HEK293 (cell line): ENCODE measurements around the gene DBNL.
"Not testable (repeated sequence)": the region's sequence is repeated elsewhere in the genome, so short reads cannot be mapped to it uniquely, and the experiment has no call there.

Source experiments
- ATF2 ChIP-seq: fragments of 450-650 bp; formaldehyde crosslinking; IDR thresholded peaks from 2 replicates; pipeline ENCODE4 v1.5.1; 2016; ENCODE audit warnings: missing biosample characterization, missing genetic modification characterization, low read depth
- CTCF ChIP-seq: fragments of 450-650 bp; formaldehyde crosslinking; IDR thresholded peaks from 2 replicates; pipeline ENCODE4 v1.5.1; 2016; ENCODE audit warnings: missing biosample characterization, missing genetic modification characterization
- ZBTB1 ChIP-seq: fragments of 450-650 bp; formaldehyde crosslinking; IDR thresholded peaks from 2 replicates; pipeline ENCODE4 v1.5.1; 2016; ENCODE audit warnings: missing biosample characterization, missing genetic modification characterization
- ZNF155 ChIP-seq: fragments of 450-650 bp; formaldehyde crosslinking; IDR thresholded peaks from 2 replicates; pipeline ENCODE4 v1.5.1; 2016; ENCODE audit warnings: missing biosample characterization, missing genetic modification characterization
- ZNF16 ChIP-seq: fragments of 450-650 bp; formaldehyde crosslinking; IDR thresholded peaks from 2 replicates; pipeline ENCODE4 v1.5.1; 2016; ENCODE audit warnings: low read depth, missing biosample characterization, missing genetic modification characterization
- ZNF184 ChIP-seq: fragments of 450-650 bp; IDR thresholded peaks from 2 replicates; pipeline ENCODE4 v1.5.1; 2018; ENCODE audit warnings: missing biosample characterization, mild to moderate bottlenecking, missing genetic modification characterization
- ZNF274 ChIP-seq, 2 experiments: fragments of 200-500 bp in 1 of 2; fragments of 450-650 bp in 1 of 2; sonication (Bioruptor generic) in 1 of 2; formaldehyde crosslinking in 1 of 2; IDR thresholded peaks; 2 replicates each; pipeline versions ENCODE4 v1.5.1 to v1.6.1; 2014 to 2016; ENCODE audit warnings: borderline replicate concordance in 1 of 2, inconsistent platforms in 1 of 2, low read length in 1 of 2, missing biosample characterization in 1 of 2, missing genetic modification characterization in 1 of 2
- ZNF335 ChIP-seq: fragments of 450-650 bp; formaldehyde crosslinking; conservative IDR thresholded peaks from 2 replicates; pipeline ENCODE4 v1.5.1; 2016; ENCODE audit warnings: missing biosample characterization, missing genetic modification characterization
- ZNF362 ChIP-seq: fragments of 450-650 bp; formaldehyde crosslinking; IDR thresholded peaks from 2 replicates; pipeline ENCODE4 v1.5.1; 2016; ENCODE audit warnings: missing biosample characterization, missing genetic modification characterization
- ZNF433 ChIP-seq: fragments of 450-650 bp; formaldehyde crosslinking; IDR thresholded peaks from 2 replicates; pipeline ENCODE4 v1.5.1; 2016; ENCODE audit warnings: missing biosample characterization, missing genetic modification characterization, low read depth
- ZNF624 ChIP-seq: fragments of 450-650 bp; formaldehyde crosslinking; IDR thresholded peaks from 2 replicates; pipeline ENCODE4 v1.5.1; 2017; ENCODE audit warnings: missing biosample characterization, missing genetic modification characterization
- ZNF670 ChIP-seq: fragments of 450-650 bp; formaldehyde crosslinking; IDR thresholded peaks from 2 replicates; pipeline ENCODE4 v1.5.1; 2016; ENCODE audit warnings: missing biosample characterization, missing genetic modification characterization, low read depth

GRCh38 chr7:44030029-44030428 is 14.5 kb upstream of the DBNL start:
- TF ChIP-seq ZNF362; ZNF155; CTCF (tag by site-specific recombination); ZNF624 (tag by site-specific recombination); ZNF184 (tag by site-specific recombination); ZNF670 (tag by site-specific recombination); ATF2; ZNF433 (tag by site-specific recombination); ZNF16 (tag by site-specific recombination); ZNF335 (tag by site-specific recombination); ZBTB1 (tag by site-specific recombination); ZNF274 (IDR thresholded peaks at IDR 0.05; ENCODE audit: low read length); ZNF274 (tag by site-specific recombination; IDR thresholded peaks at IDR 0.05; ENCODE audit: borderline replicate concordance): not testable (repeated sequence)
